Daoy (cell line): ENCODE results near the gene CGREF1. TPM values are rescaled to one million over a fixed set of nuclear protein-coding genes. Genes with fewer than 3 reads are reported as not detected.

Experiments used
- total RNA-seq: library from RNA; depleted of rRNA; stranded (reverse); fragments of >200 nt; shearing (Covaris generic); gene quantifications from 2 replicates; pipeline ENCODE4 v1.2.3, GENCODE V29; 2014; rRNA removed

Gene CGREF1
- total RNA-seq, 1 experiment from 2014 or later, result 3.4 TPM

Other genes starting within 250 kb of the CGREF1 start
- gene MAPRE3, start 148.5 kb downstream of the CGREF1 start, total RNA-seq, result 4.6 and 6.6 TPM in 2 replicates
- gene TMEM214, start 86.2 kb downstream of the CGREF1 start, total RNA-seq, result 36.7 and 42.7 TPM in 2 replicates
- 19.3 and 22.5 TPM in 2 replicates for gene AGBL5, start 67.5 kb downstream of the CGREF1 start, total RNA-seq
- gene OST4, start 47.5 kb downstream of the CGREF1 start, total RNA-seq, result 184 and 194 TPM in 2 replicates
- gene EMILIN1, start 40.5 kb downstream of the CGREF1 start, total RNA-seq, result 6.0 and 10.2 TPM in 2 replicates
- gene KHK, start 32.4 kb downstream of the CGREF1 start, total RNA-seq, result 1.1 and 2.9 TPM in 2 replicates
- gene ABHD1, start 4.7 kb upstream of the CGREF1 start, total RNA-seq, result 1.7 TPM in 1 of 2 replicates, not detected in the other
- gene PREB, start 15.5 kb upstream of the CGREF1 start, total RNA-seq, result 79.3 and 84.9 TPM in 2 replicates
- not detected in 2 replicates for gene PRR30, start 20.3 kb upstream of the CGREF1 start, total RNA-seq
- not detected in 2 replicates for gene TCF23, start 29.9 kb upstream of the CGREF1 start, total RNA-seq
- 94.2 and 249 TPM in 2 replicates for gene ATRAID, start 92.9 kb upstream of the CGREF1 start, total RNA-seq
- 86.8 and 101 TPM in 2 replicates for gene SLC5A6, start 93.1 kb upstream of the CGREF1 start, total RNA-seq
- gene CAD, start 98.2 kb upstream of the CGREF1 start, total RNA-seq, result 26.6 and 29.7 TPM in 2 replicates
- 0.11 TPM in 1 of 2 replicates, not detected in the other for gene SLC30A3, start 143.9 kb upstream of the CGREF1 start, total RNA-seq
- gene DNAJC5G, start 156.3 kb upstream of the CGREF1 start, total RNA-seq, result not detected in 2 replicates
- gene TRIM54, start 163.3 kb upstream of the CGREF1 start, total RNA-seq, result not detected in 2 replicates
- gene UCN, start 189.3 kb upstream of the CGREF1 start, total RNA-seq, result 0.11 TPM in 1 of 2 replicates, not detected in the other
- 58.5 and 62.8 TPM in 2 replicates for gene MPV17, start 204.0 kb upstream of the CGREF1 start, total RNA-seq
- 36.6 and 49.1 TPM in 2 replicates for gene GTF3C2, start 237.6 kb upstream of the CGREF1 start, total RNA-seq